ENCODE results near the gene NDUFC1.

DNA sequence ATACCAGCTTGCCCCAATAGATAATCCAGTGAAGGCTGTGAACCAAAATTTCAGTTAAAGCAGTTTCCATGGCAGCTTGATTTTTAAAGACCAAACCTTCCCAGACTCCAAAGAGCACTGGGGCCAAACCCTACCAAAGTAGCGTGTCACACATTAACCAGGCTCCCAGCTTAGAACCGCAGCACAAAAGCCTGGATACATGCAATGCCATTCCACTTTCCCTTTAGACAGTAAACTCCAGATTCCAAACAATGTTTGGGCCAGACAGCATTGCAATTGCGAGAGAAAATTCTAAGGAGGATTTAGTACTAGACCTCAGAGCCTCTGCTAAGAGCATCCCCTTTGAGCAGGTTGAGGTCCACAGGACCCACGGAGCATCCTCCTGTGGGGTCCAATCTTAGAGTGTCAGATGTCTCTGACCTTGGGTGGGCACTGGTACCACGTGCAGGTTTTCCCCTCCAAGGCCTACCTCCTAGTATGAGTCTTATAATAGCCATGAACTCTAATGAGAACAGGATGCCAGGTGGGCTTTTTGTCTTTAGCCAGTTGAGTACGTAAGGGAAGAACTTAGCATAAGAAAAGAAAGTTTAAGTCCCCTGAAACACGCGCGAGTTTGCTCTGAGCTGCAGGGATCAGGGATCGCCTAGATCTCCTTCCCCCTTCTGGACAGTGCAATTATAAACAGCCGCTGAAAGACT is 61.0 kb downstream of the NDUFC1 start:
- TF ChIP-seq POLR2A (conservative IDR thresholded peaks at IDR 0.05) (no peak), ETV5 (CRISPR knock-in tag; IDR thresholded peaks at IDR 0.05; ENCODE audit: low read depth) (no peak), ZNF133 (CRISPR knock-in tag; IDR thresholded peaks at IDR 0.05) (no peak), ZNF197 (CRISPR knock-in tag; IDR thresholded peaks at IDR 0.05; ENCODE audit: low read depth) (no peak), EZH2 (IDR thresholded peaks at IDR 0.05; ENCODE audit: borderline replicate concordance, low read depth, low read length) (no peak), ZFP1 (CRISPR knock-in tag; IDR thresholded peaks at IDR 0.05) (no peak), SETDB1 (IDR thresholded peaks at IDR 0.05; ENCODE audit: low read length) (no peak), CEBPB (tag; IDR thresholded peaks at IDR 0.05) (no peak), ARID2 (IDR thresholded peaks at IDR 0.05) (no peak)
- TF ChIP-seq, protein P1, sequence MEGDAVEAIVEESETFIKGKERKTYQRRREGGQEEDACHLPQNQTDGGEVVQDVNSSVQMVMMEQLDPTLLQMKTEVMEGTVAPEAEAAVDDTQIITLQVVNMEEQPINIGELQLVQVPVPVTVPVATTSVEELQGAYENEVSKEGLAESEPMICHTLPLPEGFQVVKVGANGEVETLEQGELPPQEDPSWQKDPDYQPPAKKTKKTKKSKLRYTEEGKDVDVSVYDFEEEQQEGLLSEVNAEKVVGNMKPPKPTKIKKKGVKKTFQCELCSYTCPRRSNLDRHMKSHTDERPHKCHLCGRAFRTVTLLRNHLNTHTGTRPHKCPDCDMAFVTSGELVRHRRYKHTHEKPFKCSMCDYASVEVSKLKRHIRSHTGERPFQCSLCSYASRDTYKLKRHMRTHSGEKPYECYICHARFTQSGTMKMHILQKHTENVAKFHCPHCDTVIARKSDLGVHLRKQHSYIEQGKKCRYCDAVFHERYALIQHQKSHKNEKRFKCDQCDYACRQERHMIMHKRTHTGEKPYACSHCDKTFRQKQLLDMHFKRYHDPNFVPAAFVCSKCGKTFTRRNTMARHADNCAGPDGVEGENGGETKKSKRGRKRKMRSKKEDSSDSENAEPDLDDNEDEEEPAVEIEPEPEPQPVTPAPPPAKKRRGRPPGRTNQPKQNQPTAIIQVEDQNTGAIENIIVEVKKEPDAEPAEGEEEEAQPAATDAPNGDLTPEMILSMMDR (IDR thresholded peaks at IDR 0.05 in 2 of 3, conservative IDR thresholded peaks at IDR 0.05 in 1 of 3; ENCODE audit: insufficient read depth in 2 of 3, low read depth in 1 of 3, low read length in 3 of 3), result no peak
- TF ChIP-seq, protein P2, sequence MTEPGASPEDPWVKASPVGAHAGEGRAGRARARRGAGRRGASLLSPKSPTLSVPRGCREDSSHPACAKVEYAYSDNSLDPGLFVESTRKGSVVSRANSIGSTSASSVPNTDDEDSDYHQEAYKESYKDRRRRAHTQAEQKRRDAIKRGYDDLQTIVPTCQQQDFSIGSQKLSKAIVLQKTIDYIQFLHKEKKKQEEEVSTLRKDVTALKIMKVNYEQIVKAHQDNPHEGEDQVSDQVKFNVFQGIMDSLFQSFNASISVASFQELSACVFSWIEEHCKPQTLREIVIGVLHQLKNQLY (CRISPR knock-in tag; conservative IDR thresholded peaks at IDR 0.05), result no peak
- TF ChIP-seq, protein P3, sequence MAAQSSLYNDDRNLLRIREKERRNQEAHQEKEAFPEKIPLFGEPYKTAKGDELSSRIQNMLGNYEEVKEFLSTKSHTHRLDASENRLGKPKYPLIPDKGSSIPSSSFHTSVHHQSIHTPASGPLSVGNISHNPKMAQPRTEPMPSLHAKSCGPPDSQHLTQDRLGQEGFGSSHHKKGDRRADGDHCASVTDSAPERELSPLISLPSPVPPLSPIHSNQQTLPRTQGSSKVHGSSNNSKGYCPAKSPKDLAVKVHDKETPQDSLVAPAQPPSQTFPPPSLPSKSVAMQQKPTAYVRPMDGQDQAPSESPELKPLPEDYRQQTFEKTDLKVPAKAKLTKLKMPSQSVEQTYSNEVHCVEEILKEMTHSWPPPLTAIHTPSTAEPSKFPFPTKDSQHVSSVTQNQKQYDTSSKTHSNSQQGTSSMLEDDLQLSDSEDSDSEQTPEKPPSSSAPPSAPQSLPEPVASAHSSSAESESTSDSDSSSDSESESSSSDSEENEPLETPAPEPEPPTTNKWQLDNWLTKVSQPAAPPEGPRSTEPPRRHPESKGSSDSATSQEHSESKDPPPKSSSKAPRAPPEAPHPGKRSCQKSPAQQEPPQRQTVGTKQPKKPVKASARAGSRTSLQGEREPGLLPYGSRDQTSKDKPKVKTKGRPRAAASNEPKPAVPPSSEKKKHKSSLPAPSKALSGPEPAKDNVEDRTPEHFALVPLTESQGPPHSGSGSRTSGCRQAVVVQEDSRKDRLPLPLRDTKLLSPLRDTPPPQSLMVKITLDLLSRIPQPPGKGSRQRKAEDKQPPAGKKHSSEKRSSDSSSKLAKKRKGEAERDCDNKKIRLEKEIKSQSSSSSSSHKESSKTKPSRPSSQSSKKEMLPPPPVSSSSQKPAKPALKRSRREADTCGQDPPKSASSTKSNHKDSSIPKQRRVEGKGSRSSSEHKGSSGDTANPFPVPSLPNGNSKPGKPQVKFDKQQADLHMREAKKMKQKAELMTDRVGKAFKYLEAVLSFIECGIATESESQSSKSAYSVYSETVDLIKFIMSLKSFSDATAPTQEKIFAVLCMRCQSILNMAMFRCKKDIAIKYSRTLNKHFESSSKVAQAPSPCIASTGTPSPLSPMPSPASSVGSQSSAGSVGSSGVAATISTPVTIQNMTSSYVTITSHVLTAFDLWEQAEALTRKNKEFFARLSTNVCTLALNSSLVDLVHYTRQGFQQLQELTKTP (IDR thresholded peaks at IDR 0.05; ENCODE audit: low read depth in 1 of 2, partially characterized antibody in 2 of 2), result no peak

Data from K562 (cell line).